Fibroblast of skin of left biceps (primary cell): ENCODE results near the gene ZFYVE26.
A peak's percentile ranks its signal among the peaks of the same experiment; 100 is the strongest.
"Not testable (repeated sequence)": the region's sequence is repeated elsewhere in the genome, so short reads cannot be mapped to it uniquely, and the experiment has no call there.

Experiments
- DNase-seq, 2 experiments: peaks; one replicate each; pipeline ENCODE4 v3.0.0-alpha.2; 2013; ENCODE audit warnings: low read depth in 2 of 2

Gene ZFYVE26

DNA sequence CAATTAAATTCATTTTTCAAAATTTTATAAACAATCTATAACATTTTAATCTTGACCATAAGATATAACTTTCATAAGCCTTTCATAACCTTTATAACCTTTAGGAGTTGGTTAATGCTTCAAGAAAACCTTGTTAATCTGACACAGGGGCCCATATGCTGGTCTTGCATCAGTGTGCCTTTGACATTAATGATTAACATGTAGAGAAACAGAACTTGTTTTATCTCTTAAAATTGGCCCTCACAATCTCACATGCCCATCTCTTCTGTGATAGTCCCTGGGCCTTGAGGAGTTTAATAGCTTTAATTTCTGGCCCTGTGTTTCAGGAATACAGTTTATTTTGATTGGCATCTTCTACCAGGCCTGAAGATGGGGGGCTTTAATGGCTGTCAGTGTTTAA is 107.0 kb downstream of the ZFYVE26 start:
- not testable (repeated sequence) for DNase-seq

DNA sequence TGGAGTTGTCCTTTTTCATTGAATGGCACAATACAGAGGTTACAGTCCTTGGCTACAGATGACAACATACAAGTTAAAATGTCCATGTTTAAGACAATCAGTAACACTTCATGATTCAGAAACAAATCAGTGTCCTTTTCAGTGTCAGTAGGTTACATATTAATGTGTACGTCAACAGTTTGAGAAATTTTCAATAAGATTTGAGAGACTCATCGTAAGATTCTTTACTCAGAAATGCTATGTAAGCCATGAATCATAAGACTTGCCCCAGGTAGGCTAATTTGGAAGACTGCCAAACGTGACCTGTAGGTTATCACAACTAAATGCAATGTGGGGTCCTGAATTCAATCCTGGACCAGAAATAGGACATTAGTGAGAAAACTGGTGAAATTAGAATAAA is 111.2 kb downstream of the ZFYVE26 start:
- no peak for DNase-seq

DNA sequence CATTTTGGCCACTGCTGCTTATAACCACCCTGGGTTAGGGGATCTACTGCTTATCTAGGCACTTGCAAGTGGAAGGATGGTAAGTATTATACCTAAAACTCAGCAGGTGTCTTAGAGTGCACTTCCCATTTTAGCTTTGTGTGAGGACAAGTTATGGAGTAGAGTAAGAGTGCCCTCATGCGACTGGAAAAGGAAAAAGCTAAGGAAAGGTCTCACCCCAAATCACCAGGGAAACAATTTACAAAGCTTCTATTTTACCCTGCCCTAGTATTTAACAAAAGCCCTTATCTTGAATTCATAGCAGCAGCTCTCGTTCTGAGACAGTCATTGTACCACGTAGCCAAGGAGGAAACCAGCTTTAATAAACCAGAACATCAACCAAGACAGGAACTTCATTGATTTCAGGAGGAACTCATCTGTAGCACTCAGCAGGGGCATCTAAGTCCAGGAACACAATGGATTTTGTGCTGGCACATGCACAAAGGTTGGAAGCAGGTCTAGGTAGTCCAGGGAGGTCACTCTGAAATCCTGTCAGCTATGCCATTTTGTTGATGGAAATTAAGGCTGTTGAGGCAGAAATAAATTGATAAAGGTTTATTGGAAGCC is 111.8 kb downstream of the ZFYVE26 start:
- peak in 1 of 2 experiments; percentile 15 for DNase-seq

DNA sequence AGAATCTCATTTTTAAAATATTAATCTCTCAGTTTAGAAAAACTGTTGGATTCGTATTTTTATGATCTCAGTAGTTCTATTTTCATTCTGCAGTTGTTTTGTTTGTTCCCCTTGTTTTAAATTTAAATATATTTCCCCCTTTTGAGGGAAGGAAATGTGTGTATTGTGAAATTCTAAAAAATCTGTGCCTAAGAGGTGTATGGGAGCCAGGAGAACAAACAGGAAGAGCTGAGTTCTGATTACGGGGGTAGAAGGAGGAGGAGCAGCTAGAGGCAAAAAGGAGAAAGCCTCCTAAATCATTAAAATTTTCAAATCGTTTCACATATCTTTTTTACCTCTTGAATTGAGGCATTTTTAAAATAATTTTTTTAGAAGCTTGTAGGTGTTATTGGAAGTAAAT is 112.4 kb downstream of the ZFYVE26 start:
- DNase-seq: no peak

DNA sequence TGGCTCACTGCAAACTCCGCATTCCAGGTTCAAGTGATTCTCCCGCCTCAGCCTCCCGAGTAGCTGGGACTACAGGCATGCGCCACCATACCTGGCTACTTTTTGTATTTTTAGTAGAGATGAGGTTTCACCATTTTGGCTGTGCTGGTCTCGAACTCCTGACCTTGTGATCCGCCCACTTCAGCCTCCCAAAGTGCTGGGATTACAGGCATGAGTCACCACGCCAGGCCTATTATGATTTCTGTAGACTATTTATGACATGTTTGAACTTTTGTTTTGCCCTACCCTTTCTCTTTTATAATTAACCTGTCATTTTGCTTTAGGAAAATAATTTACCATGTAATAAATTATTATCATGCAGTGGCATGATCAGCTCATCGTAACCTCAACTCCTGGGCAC is 114.9 kb downstream of the ZFYVE26 start, which contains the start of gene RDH12:
RDH12 (plus strand) TSS at position 395 of the 400 bp plus-strand sequence. CDS start 20,757 bp downstream, outside the sequence.
- DNase-seq: not testable (repeated sequence)

DNA sequence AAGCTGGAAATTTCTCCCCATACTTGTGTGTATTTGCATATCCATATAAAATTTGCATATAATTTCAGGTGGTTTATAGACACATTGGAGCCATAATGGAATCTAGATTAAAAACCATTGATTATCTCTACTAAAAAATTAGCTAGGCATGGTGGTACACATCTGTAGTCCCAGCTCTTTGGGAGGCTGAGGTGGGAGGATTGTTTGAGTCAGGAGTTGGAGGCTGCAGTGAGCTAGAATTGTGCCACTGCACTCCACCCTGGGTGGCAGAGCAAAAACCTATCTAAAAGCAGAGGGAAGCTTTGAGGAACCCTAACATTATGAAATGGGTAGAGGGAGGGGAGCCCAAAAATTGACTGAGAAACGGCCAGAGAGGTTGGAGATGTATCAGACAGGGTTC is 118.2 kb downstream of the ZFYVE26 start:
- no peak for DNase-seq

DNA sequence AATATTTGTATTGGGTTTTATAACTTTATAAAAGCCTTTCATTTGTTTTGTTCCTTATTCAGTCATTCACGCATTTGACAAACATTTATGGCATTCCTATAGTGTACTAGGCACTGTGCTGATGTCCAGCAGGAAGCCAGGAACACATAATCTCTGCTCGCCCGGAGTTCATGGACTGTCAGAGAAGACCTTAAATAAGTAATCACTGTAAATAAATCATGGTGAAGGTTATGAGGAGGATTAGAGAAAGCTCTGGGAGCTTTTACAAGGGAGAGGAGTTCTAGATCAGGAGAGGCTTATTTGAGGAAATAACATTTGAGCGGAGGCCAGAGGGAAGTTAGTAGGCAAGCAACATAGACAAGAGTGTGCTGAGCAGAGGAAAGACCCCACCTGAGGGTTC is 119.4 kb downstream of the ZFYVE26 start:
- DNase-seq: no peak
